ENCODE measurements around the gene FARS2.

FARS2 gene

DNA sequence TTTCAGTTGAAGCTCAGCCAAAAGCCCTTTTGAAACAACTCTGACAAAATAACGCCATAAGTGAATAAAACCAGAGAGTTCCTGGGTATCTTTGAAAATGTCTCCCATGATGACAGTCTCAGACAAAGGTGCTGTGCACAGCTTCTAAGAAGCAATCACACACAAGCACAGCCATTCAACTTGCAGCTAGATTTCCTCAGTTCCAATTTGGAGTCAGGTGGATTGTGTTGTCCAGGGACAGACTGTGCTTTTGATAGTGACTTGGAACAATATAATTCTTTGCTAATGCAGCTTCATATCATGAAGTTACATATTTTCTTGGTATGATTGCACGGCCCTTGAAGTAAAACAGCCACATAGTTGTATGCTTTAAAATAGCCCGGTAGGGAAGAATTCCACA lies 105.6 kb downstream of the FARS2 start:
- Histone ChIP-seq H3K27ac (ENCODE audit: extremely low read depth, low read depth, low read length) (no peak overlapping the region), H3K4me1 (ENCODE audit: control insufficient read depth, insufficient read depth, low read length) (no peaks in the 10 kb centered on the region), H3K36me3 (ENCODE audit: control insufficient read depth in 2 of 2, insufficient read depth in 1 of 2, low read length in 2 of 2) (no peaks in the 10 kb centered on the region), H3K4me3 (ENCODE audit: low read depth, low read length) (no peak overlapping the region), H3K9me3 (ENCODE audit: control insufficient read depth, insufficient read depth, low read depth, low read length) (no peaks in the 10 kb centered on the region)
- ChIA-PET POLR2A (no interaction called here), CTCF (interaction anchor here (1.2 to 3.2 kb wide), 2 partner anchors 13 to 29 kb away, joined by 3 to 27 read pairs; no protein-coding TSS in a partner anchor)
- TF ChIP-seq ZNF791 (tag by site-specific recombination; IDR thresholded peaks at IDR 0.05) (no peak), ZNF776 (tag by site-specific recombination; IDR thresholded peaks at IDR 0.05; ENCODE audit: borderline replicate concordance) (no peak), GFI1B (tag by site-specific recombination; IDR thresholded peaks at IDR 0.05) (no peak), BCL11A (tag by site-specific recombination; IDR thresholded peaks at IDR 0.05; ENCODE audit: low read depth) (no peak), KLF9 (tag by site-specific recombination; IDR thresholded peaks at IDR 0.05; ENCODE audit: low read depth) (no peak), ZEB2 (tag by site-specific recombination; IDR thresholded peaks at IDR 0.05) (no peak), ZNF548 (tag by site-specific recombination; IDR thresholded peaks at IDR 0.05) (no peak), ZBTB26 (tag by site-specific recombination; optimal IDR thresholded peaks at IDR 0.05) (no peak), ZNF600 (tag by site-specific recombination; IDR thresholded peaks at IDR 0.05) (no peak), ZNF561 (tag by site-specific recombination; IDR thresholded peaks at IDR 0.05; ENCODE audit: borderline replicate concordance) (no peak), ZNF426 (tag by site-specific recombination; IDR thresholded peaks at IDR 0.05) (no peak), ZNF585B (tag by site-specific recombination; IDR thresholded peaks at IDR 0.05) (no peak), ZNF777 (tag by site-specific recombination; IDR thresholded peaks at IDR 0.05; ENCODE audit: borderline replicate concordance) (no peak), PBX3 (CRISPR knock-in tag; IDR thresholded peaks at IDR 0.05) (no peak), ZNF23 (tag by site-specific recombination; IDR thresholded peaks at IDR 0.05; ENCODE audit: borderline replicate concordance) (no peak), ZNF335 (tag by site-specific recombination; conservative IDR thresholded peaks at IDR 0.05) (no peak), KLF17 (tag by site-specific recombination; IDR thresholded peaks at IDR 0.05) (no peak)
- TF ChIP-seq, protein P1, sequence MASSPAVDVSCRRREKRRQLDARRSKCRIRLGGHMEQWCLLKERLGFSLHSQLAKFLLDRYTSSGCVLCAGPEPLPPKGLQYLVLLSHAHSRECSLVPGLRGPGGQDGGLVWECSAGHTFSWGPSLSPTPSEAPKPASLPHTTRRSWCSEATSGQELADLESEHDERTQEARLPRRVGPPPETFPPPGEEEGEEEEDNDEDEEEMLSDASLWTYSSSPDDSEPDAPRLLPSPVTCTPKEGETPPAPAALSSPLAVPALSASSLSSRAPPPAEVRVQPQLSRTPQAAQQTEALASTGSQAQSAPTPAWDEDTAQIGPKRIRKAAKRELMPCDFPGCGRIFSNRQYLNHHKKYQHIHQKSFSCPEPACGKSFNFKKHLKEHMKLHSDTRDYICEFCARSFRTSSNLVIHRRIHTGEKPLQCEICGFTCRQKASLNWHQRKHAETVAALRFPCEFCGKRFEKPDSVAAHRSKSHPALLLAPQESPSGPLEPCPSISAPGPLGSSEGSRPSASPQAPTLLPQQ (tag by site-specific recombination; IDR thresholded peaks at IDR 0.05), result no peak

- H3K27ac ChIP-seq (ENCODE audit: extremely low read depth, low read depth, low read length), result no peak overlapping the region
- no peak overlapping the region for H3K4me3 ChIP-seq (ENCODE audit: low read depth, low read length)
- ChIA-PET CTCF (interaction anchor here (1.2 to 3.2 kb wide), 2 partner anchors 12 to 29 kb away, joined by 3 to 27 read pairs; no protein-coding TSS in a partner anchor), POLR2A (no interaction called here)
- H3K9me3 ChIP-seq (ENCODE audit: control insufficient read depth, insufficient read depth, low read depth, low read length), result no peaks in the 10 kb centered on the region
- no peaks in the 10 kb centered on the region for H3K4me1 ChIP-seq (ENCODE audit: control insufficient read depth, insufficient read depth, low read length)
- H3K36me3 ChIP-seq (ENCODE audit: control insufficient read depth in 2 of 2, insufficient read depth in 1 of 2, low read length in 2 of 2), result no peaks in the 10 kb centered on the region
- TF ChIP-seq ZNF202 (tag by site-specific recombination; IDR thresholded peaks at IDR 0.05; ENCODE audit: borderline replicate concordance), result no peak
- no peak for TF ChIP-seq ZNF391 (tag by site-specific recombination; IDR thresholded peaks at IDR 0.05; ENCODE audit: borderline replicate concordance, low read depth)
- no peak for TF ChIP-seq ZNF677 (tag by site-specific recombination; IDR thresholded peaks at IDR 0.05)
- no peak for TF ChIP-seq ZNF555 (tag by site-specific recombination; conservative IDR thresholded peaks at IDR 0.05)
- TF ChIP-seq HIC1 (tag by site-specific recombination; IDR thresholded peaks at IDR 0.05), result no peak
- TF ChIP-seq GLIS2 (tag by site-specific recombination; IDR thresholded peaks at IDR 0.05), result no peak
- TF ChIP-seq ZNF777 (tag by site-specific recombination; IDR thresholded peaks at IDR 0.05; ENCODE audit: borderline replicate concordance), result no peak
- TF ChIP-seq ZBTB6 (tag by site-specific recombination; IDR thresholded peaks at IDR 0.05), result no peak
- no peak for TF ChIP-seq PATZ1 (tag by site-specific recombination; IDR thresholded peaks at IDR 0.05)
Measured at GRCh38 chr6:5367510-5367909, 106.2 kb downstream of the FARS2 start.
